Thyroid gland (tissue), 4 donors: ENCODE results near the gene SPATA3. TPM values are rescaled to one million over a fixed set of nuclear protein-coding genes. Genes with fewer than 3 reads are reported as not detected.
"Not testable (repeated sequence)": the region's sequence is repeated elsewhere in the genome, so short reads cannot be mapped to it uniquely, and the experiment has no call there.

Source experiments
- DNase-seq, 2 donors: peaks; one replicate each; pipeline ENCODE4 v3.0.0-alpha.2; 2019
- H3K27ac ChIP-seq, 3 donors: fragments of 200-600 bp; sonication (generic); 1 replicate in 2 of 3; 2 replicates in 1 of 3; pipeline ENCODE4 v1.5.1; 2016 to 2019; ENCODE audit warnings: mild to moderate bottlenecking in 1 of 3, moderate library complexity in 1 of 3
- H3K27me3 ChIP-seq: fragments of 200-600 bp; sonication (generic); one replicate; pipeline ENCODE4 v1.5.1; 2019
- H3K36me3 ChIP-seq, 2 donors: fragments of 200-600 bp; sonication (generic); one replicate each; pipeline ENCODE4 v1.5.1; 2016 to 2019
- H3K4me1 ChIP-seq, 2 donors: fragments of 200-600 bp; sonication (generic); one replicate each; pipeline ENCODE4 v1.5.1; 2017 to 2019
- H3K4me3 ChIP-seq, 3 donors: fragments of 200-600 bp; sonication (generic); replicated peaks in 1 of 3; 1 replicate in 2 of 3; 2 replicates in 1 of 3; pipeline ENCODE4 v1.5.1; 2016; ENCODE audit warnings: mild to moderate bottlenecking in 1 of 3
- H3K9me3 ChIP-seq: fragments of 200-600 bp; sonication (generic); one replicate; pipeline ENCODE4 v1.5.1; 2017
- POLR2A ChIP-seq, 2 donors: fragments of 450-650 bp; IDR thresholded peaks; one replicate each; pipeline ENCODE4 v1.6.1; 2017; ENCODE audit warnings: antibody characterized with exemption in 2 of 2, mild to moderate bottlenecking in 2 of 2, moderate library complexity in 1 of 2
- WGBS, 2 donors: methylation state at CpG; one replicate each; pipeline ENCODE4 v1.1.5; 2017; 5-methylcytosine and 5-hydroxymethylcytosine counted together
- intact Hi-C: fragments of 100-400 bp; cut with DNase I; formaldehyde crosslinking; loops from one replicate; pipeline ENCODE4 v1.15.1; 2023
- total RNA-seq, 4 donors: library from RNA; depleted of rRNA; stranded (reverse); fragments of >200 nt; gene quantifications; one replicate each; pipeline ENCODE4 v1.2.3, GENCODE V29; 2016
- TF ChIP-seq, protein P1 (sequence below), 6 experiments: fragments of 200-600 bp in 3 of 6; fragments of 450-650 bp in 3 of 6; sonication (generic) in 3 of 6; IDR thresholded peaks; one replicate each; pipeline ENCODE4 v1.5.1; 2016 to 2019; ENCODE audit warnings: antibody characterized with exemption in 6 of 6, mild to moderate bottlenecking in 2 of 6, inconsistent platforms in 1 of 6, moderate library complexity in 1 of 6

The SPATA3 gene
- total RNA-seq, 4 donors from 2014 or later: 0.54 TPM; not detected in 3

DNA sequence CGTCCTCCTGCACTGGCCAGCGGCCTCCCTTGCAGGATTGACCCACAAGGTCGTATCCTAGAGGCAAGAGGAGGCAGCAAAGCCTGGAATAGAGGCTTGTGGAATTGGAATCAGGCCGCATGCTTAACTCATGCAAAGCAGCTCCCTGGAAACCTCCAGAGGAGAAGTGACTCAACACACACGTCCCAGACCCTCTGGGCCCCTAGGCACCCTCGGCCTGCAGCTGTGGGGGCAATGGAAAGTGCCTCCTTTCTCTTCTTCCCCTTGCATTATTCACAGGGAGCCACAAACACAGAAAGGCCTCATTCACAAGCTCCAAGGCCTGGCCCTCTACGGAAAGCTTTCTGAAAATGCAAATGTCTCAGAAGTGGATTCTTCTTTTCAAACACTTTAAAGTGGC lies 19.6 kb downstream of the SPATA3 start:
- Histone ChIP-seq H3K4me3 (no peak overlapping the region), H3K9me3 (no peaks in the 10 kb centered on the region), H3K27ac (no peak overlapping the region), H3K27me3 (no peaks in the 10 kb centered on the region), H3K4me1 (no peaks in the 10 kb centered on the region), H3K36me3 (no peaks in the 10 kb centered on the region)
- WGBS, 2 donors: 69 to 70% methylated on average over 7 of the region's 7 CpGs
- no peak for DNase-seq
- TF ChIP-seq, protein P1, sequence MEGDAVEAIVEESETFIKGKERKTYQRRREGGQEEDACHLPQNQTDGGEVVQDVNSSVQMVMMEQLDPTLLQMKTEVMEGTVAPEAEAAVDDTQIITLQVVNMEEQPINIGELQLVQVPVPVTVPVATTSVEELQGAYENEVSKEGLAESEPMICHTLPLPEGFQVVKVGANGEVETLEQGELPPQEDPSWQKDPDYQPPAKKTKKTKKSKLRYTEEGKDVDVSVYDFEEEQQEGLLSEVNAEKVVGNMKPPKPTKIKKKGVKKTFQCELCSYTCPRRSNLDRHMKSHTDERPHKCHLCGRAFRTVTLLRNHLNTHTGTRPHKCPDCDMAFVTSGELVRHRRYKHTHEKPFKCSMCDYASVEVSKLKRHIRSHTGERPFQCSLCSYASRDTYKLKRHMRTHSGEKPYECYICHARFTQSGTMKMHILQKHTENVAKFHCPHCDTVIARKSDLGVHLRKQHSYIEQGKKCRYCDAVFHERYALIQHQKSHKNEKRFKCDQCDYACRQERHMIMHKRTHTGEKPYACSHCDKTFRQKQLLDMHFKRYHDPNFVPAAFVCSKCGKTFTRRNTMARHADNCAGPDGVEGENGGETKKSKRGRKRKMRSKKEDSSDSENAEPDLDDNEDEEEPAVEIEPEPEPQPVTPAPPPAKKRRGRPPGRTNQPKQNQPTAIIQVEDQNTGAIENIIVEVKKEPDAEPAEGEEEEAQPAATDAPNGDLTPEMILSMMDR (IDR thresholded peaks at IDR 0.05): no peak
- TF ChIP-seq POLR2A (IDR thresholded peaks at IDR 0.05): no peak
- intact Hi-C loops: no loop called here

DNA sequence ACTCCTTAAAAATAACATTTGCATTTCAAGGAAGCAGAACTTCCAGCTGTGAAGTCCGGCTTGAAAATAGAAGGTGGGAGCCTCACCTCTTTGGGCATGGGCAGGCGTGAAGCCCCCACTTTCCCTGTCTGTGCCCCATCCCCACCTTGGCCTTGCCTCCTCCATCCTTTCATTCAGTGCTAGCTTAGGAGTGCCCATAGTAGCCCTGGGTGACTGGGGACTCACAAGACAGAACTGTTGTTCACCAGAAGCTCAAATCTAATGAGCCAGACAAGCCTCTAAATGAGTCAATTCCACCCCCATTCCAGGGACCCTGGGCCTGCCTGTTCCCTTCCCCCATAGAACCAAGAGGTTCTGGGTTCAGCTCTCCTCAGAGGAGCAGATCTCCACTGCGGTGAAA lies 20.0 kb downstream of the SPATA3 start:
- H3K27ac ChIP-seq: no peak overlapping the region
- TF ChIP-seq, protein P1 (IDR thresholded peaks at IDR 0.05): no peak
- TF ChIP-seq POLR2A (IDR thresholded peaks at IDR 0.05): no peak
- no peak for DNase-seq
- no peaks in the 10 kb centered on the region for H3K9me3 ChIP-seq
- no peaks in the 10 kb centered on the region for H3K4me1 ChIP-seq
- 67 to 90% methylated on average over 3 of the region's 3 CpGs for WGBS, 2 donors
- intact Hi-C loops: no loop called here
- H3K4me3 ChIP-seq: no peak overlapping the region
- H3K36me3 ChIP-seq: no peaks in the 10 kb centered on the region
- H3K27me3 ChIP-seq: no peaks in the 10 kb centered on the region

DNA sequence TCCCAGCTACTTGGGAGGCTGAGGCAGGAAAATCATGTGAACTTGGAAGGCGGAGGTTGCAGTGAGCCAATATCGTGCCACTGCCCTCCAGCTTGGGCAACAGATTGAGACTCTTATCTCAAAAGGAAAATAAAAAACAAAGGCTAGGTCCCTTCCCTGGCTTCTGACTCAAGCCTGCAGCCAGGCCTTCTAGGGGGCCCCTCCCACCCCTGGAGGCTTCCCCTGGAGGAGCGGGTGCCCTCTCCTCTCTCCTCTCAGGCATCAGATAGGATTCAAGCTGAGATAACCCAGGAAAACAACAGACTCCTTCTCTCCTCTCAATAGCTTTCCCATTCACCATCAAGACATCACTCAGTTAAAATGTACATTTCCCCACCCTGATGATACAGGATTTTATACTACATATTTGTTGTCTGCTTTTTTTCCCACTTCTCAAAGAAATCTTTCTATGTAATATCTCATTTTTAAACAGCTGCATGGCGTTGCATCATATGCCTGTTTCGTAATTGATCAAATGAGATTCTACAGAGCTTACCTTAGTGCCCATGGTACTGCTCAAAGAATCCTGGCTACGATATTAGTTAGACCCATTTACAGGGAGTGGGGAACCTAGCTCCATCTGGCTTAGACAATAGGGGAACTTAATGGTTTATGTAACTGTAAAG lies 20.8 kb downstream of the SPATA3 start:
- H3K9me3 ChIP-seq: no peaks in the 10 kb centered on the region
- no peaks in the 10 kb centered on the region for H3K4me1 ChIP-seq
- no peak overlapping the region for H3K4me3 ChIP-seq
- H3K36me3 ChIP-seq: no peaks in the 10 kb centered on the region
- 87% methylated on average over 6 of the region's 6 CpGs for WGBS, 2 donors
- H3K27ac ChIP-seq: no peak overlapping the region
- DNase-seq: no peak
- no peak for TF ChIP-seq POLR2A (IDR thresholded peaks at IDR 0.05)
- TF ChIP-seq, protein P1 (IDR thresholded peaks at IDR 0.05): no peak
- intact Hi-C loops: no loop called here
- H3K27me3 ChIP-seq: no peaks in the 10 kb centered on the region

DNA sequence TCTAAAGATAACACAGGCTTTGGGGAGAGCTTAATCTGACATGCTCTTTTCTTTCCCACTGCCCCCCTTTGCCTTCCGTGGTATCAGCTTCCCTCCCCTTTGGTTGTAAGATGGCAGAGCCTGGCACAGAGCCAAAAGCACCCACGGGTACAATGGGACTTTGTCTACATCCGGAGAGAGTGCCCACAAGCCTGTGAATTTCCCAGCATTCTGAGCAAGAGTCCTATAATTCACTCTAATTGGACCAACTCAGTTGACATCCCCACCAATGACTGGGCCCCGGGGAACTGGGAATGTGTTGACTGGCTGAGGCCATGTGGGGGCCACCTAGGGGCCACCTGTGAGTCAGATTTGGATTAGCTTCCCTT lies 21.3 kb downstream of the SPATA3 start:
- H3K36me3 ChIP-seq: no peaks in the 10 kb centered on the region
- no peaks in the 10 kb centered on the region for H3K27me3 ChIP-seq
- no peaks in the 10 kb centered on the region for H3K9me3 ChIP-seq
- 57 to 69% methylated on average over 4 of the region's 4 CpGs for WGBS, 2 donors
- no peaks in the 10 kb centered on the region for H3K4me1 ChIP-seq
- intact Hi-C loops: no loop called here
- H3K4me3 ChIP-seq: no peak overlapping the region
- H3K27ac ChIP-seq: no peak overlapping the region
- no peak for TF ChIP-seq POLR2A (IDR thresholded peaks at IDR 0.05)
- TF ChIP-seq, protein P1 (IDR thresholded peaks at IDR 0.05): no peak
- no peak for DNase-seq

DNA sequence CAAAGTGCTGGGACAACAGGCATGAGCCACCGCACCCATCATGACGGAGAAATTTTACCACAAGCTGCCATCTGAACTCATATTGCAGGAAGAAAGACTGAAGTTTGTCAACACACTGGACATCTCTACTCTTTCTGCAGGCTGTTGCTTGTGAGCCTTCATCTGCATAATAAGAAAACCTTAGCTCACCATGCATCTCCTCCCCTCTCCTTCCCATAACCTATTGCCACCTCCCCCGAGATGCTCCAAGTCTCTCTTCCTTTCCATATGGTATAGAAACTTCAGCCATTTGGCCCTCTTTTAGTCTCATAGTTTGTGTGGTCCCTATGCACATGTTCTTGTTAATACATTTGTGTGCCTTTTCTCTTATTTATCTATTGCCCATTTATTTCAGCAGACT lies 22.3 kb downstream of the SPATA3 start:
- WGBS, 2 donors: 91 to 93% methylated on average over 3 of the region's 3 CpGs
- no peak for DNase-seq
- H3K4me1 ChIP-seq: no peaks in the 10 kb centered on the region
- no peaks in the 10 kb centered on the region for H3K36me3 ChIP-seq
- no peaks in the 10 kb centered on the region for H3K9me3 ChIP-seq
- H3K27ac ChIP-seq: no peak overlapping the region
- H3K4me3 ChIP-seq: no peak overlapping the region
- TF ChIP-seq, protein P1 (IDR thresholded peaks at IDR 0.05): no peak
- no peak for TF ChIP-seq POLR2A (IDR thresholded peaks at IDR 0.05)
- intact Hi-C loops: no loop called here
- H3K27me3 ChIP-seq: no peaks in the 10 kb centered on the region

DNA sequence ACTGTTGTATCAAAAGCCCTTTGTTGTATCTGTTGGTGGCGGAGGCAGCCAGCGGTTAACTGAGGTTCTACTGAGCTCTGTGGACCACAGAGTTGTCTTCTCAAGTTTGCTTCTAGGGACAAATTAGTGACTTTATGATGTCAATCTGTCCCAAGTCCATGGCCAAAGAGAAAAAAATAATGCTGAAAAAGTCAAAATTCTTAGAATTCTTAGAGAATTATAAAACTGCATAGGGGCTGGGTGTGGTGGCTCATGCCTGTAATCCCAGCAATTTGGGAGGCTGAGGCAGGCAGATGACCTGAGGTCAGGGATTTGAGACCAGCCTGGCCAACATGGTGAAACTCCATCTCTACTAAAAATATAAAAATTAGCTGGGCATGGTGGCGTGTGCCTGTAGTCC lies 29.1 kb downstream of the SPATA3 start:
- H3K4me1 ChIP-seq, H3K9me3 ChIP-seq, H3K27ac ChIP-seq, H3K4me3 ChIP-seq, H3K36me3 ChIP-seq, H3K27me3 ChIP-seq, intact Hi-C loops, DNase-seq: not testable (repeated sequence)
- WGBS, 2 donors: 96% methylated on average over 3 of the region's 3 CpGs
